ENCODE measurements around the gene MS4A18. TPM values are rescaled to one million over a fixed set of nuclear protein-coding genes. Genes with fewer than 3 reads are reported as not detected.

Gene MS4A18
- total RNA-seq, 1 experiment from 2014 or later = not detected

- no peak within 1 kb of the TSS for H2AFZ ChIP-seq
- ChIA-PET CTCF (no interaction called here), POLR2A (ENCODE audit: unreplicated experiment) (no interaction called here)
- no peaks in the 10 kb centered on the region for H4K20me1 ChIP-seq (ENCODE audit: insufficient read depth)
- H3K9me2 ChIP-seq (ENCODE audit: insufficient read depth) = no peaks in the 10 kb centered on the region
- no peak for DNase-seq
- H3K4me1 ChIP-seq (replicated peaks; ENCODE audit: insufficient read depth) = no peaks in the 10 kb centered on the region
- H3K27ac ChIP-seq = no peak within 1 kb of the TSS
- H3K4me2 ChIP-seq = no peak within 1 kb of the TSS
- TF ChIP-seq EZH2 (IDR thresholded peaks at IDR 0.05; ENCODE audit: low read depth) (no peak), CTCF (conservative IDR thresholded peaks at IDR 0.05) (no peak)
- no peaks in the 10 kb centered on the region for H3K36me3 ChIP-seq (ENCODE audit: low read depth)
- no peak within 1 kb of the TSS for H3K4me3 ChIP-seq
- peaks cover 39% of the 10 kb centered on the region for H3K27me3 ChIP-seq (ENCODE audit: insufficient read depth, low read depth)
- intact Hi-C loops (cut with micrococcal nuclease; ENCODE audit: unreplicated experiment) = no loop called here
- no peaks in the 10 kb centered on the region for H3K9me3 ChIP-seq (ENCODE audit: insufficient read depth, low read depth)
- no TSS peak for BruUV-seq (replicated peaks)
- H3K79me2 ChIP-seq (ENCODE audit: low read depth) = no peaks in the 10 kb centered on the region
- no peaks in the 10 kb centered on the region for H3F3A ChIP-seq (ENCODE audit: insufficient read depth, low read depth)
These were observed 60.6 kb downstream of the MS4A18 start, which contains the start of gene MS4A10 for GRCh38 chr11:60785136-60785535. Gene MS4A10, plus strand, starts transcription at chr11:60785333. Its CDS starts 5,003 bp downstream, at chr11:60790336.

- Histone ChIP-seq H3F3A (ENCODE audit: insufficient read depth, low read depth) (no peaks in the 10 kb centered on the region), H3K9me2 (ENCODE audit: insufficient read depth) (no peaks in the 10 kb centered on the region), H3K9me3 (ENCODE audit: insufficient read depth, low read depth) (no peaks in the 10 kb centered on the region), H3K4me3 (no peak overlapping the region), H2AFZ (no peak overlapping the region), H3K4me1 (replicated peaks; ENCODE audit: insufficient read depth) (no peaks in the 10 kb centered on the region), H3K36me3 (ENCODE audit: low read depth) (no peaks in the 10 kb centered on the region), H3K27ac (no peak overlapping the region), H3K27me3 (ENCODE audit: insufficient read depth, low read depth) (peaks cover 38% of the 10 kb centered on the region), H4K20me1 (ENCODE audit: insufficient read depth) (no peaks in the 10 kb centered on the region), H3K4me2 (no peak overlapping the region), H3K79me2 (ENCODE audit: low read depth) (no peaks in the 10 kb centered on the region)
- intact Hi-C loops (cut with micrococcal nuclease; ENCODE audit: unreplicated experiment) = no loop called here
- TF ChIP-seq EZH2 (IDR thresholded peaks at IDR 0.05; ENCODE audit: low read depth) (no peak), CTCF (conservative IDR thresholded peaks at IDR 0.05) (no peak)
- BruUV-seq (replicated peaks) = no TSS peak
- POLR2A ChIA-PET (ENCODE audit: unreplicated experiment) = no interaction called here
- CTCF ChIA-PET = no interaction called here
- DNase-seq = no peak
These were observed 61.4 kb downstream of the MS4A18 start for GRCh38 chr11:60785806-60786361.

- no peak overlapping the region for H2AFZ ChIP-seq
- peak in 1 of 2 experiments; percentile 33 for DNase-seq
- H3K9me3 ChIP-seq (ENCODE audit: insufficient read depth, low read depth) = no peaks in the 10 kb centered on the region
- H3K4me2 ChIP-seq = no peak overlapping the region
- no peaks in the 10 kb centered on the region for H3K36me3 ChIP-seq (ENCODE audit: low read depth)
- no TSS peak for BruUV-seq (replicated peaks)
- no peak overlapping the region for H3K27ac ChIP-seq
- no peaks in the 10 kb centered on the region for H3K4me1 ChIP-seq (replicated peaks; ENCODE audit: insufficient read depth)
- TF ChIP-seq EZH2 (IDR thresholded peaks at IDR 0.05; ENCODE audit: low read depth) (no peak), CTCF (conservative IDR thresholded peaks at IDR 0.05) (no peak)
- CTCF ChIA-PET = no interaction called here
- intact Hi-C loops (cut with micrococcal nuclease; ENCODE audit: unreplicated experiment) = no loop called here
- POLR2A ChIA-PET (ENCODE audit: unreplicated experiment) = no interaction called here
- no peaks in the 10 kb centered on the region for H4K20me1 ChIP-seq (ENCODE audit: insufficient read depth)
- peaks cover 34% of the 10 kb centered on the region; the same call in 1 of the 2 replicates for H3K27me3 ChIP-seq (ENCODE audit: insufficient read depth, low read depth)
- H3K4me3 ChIP-seq = no peak overlapping the region
- H3F3A ChIP-seq (ENCODE audit: insufficient read depth, low read depth) = no peaks in the 10 kb centered on the region
- no peaks in the 10 kb centered on the region for H3K79me2 ChIP-seq (ENCODE audit: low read depth)
- no peaks in the 10 kb centered on the region for H3K9me2 ChIP-seq (ENCODE audit: insufficient read depth)
These were observed 62.5 kb downstream of the MS4A18 start for GRCh38 chr11:60786811-60787567.
